Epithelial cell of esophagus (primary cell): Measurements from ENCODE around the gene FMNL2.

Experiments used
- DNase-seq: peaks from one replicate; pipeline ENCODE4 v3.0.0; 2010; ENCODE audit warnings: low read depth
- H3K4me3 ChIP-seq: 2 replicates; pipeline ENCODE4 v1.5.1; 2011; ENCODE audit warnings: mild to moderate bottlenecking, low read length, control low read depth
- CTCF ChIP-seq: IDR thresholded peaks from 2 replicates; pipeline ENCODE4 v1.5.1; 2011; ENCODE audit warnings: low read depth, mild to moderate bottlenecking, low read length, control low read depth, inconsistent platforms; ENCODE audit not compliant: insufficient read depth; ENCODE audit errors: missing control alignments

Gene FMNL2

GRCh38 chr2:152455738-152456137 lies 120.8 kb downstream of the FMNL2 start:
- DNase-seq = no peak
- no peak overlapping the region for H3K4me3 ChIP-seq
- no peak for TF ChIP-seq CTCF

- no peak for TF ChIP-seq CTCF
- DNase-seq = peak; percentile 77
These were observed 121.3 kb downstream of the FMNL2 start for GRCh38 chr2:152456262-152456661.

GRCh38 chr2:152458441-152458940 lies 123.5 kb downstream of the FMNL2 start:
- DNase-seq = no peak
- TF ChIP-seq CTCF = no peak
- H3K4me3 ChIP-seq = no peak overlapping the region

More at GRCh38 chr2:152456262-152456661, 121.3 kb downstream of the FMNL2 start:
- no peak overlapping the region for H3K4me3 ChIP-seq

- H3K4me3 ChIP-seq = no peak overlapping the region
- no peak for TF ChIP-seq CTCF
- DNase-seq = no peak
These were observed 124.1 kb downstream of the FMNL2 start for GRCh38 chr2:152459091-152459490.

- no peak overlapping the region for H3K4me3 ChIP-seq
- no peak for TF ChIP-seq CTCF
- DNase-seq = no peak
These were observed 125.6 kb downstream of the FMNL2 start for GRCh38 chr2:152460567-152460966.

- no peak for TF ChIP-seq CTCF
- no peak for DNase-seq
- no peak overlapping the region for H3K4me3 ChIP-seq
These were observed 127.1 kb downstream of the FMNL2 start for GRCh38 chr2:152462120-152462519.

GRCh38 chr2:152462779-152463178 lies 127.8 kb downstream of the FMNL2 start:
- no peak for DNase-seq
- H3K4me3 ChIP-seq = no peak overlapping the region
- no peak for TF ChIP-seq CTCF
